Liver (tissue), 9 donors: ENCODE measurements around the gene SELENOS. TPM values are rescaled to one million over a fixed set of nuclear protein-coding genes. Genes with fewer than 3 reads are reported as not detected.

ENCODE experiments used
- DNase-seq: peaks from one replicate; pipeline ENCODE4 v3.0.0-alpha.2; 2017; ENCODE audit warnings: low spot score
- H3K27ac ChIP-seq, 2 donors: one replicate each; pipeline ENCODE4 v1.7.0; 2013; ENCODE audit warnings: inconsistent platforms in 2 of 2, low read length in 2 of 2, control low read depth in 1 of 2, low read depth in 1 of 2, mild to moderate bottlenecking in 1 of 2
- H3K27me3 ChIP-seq, 4 donors: one replicate each; pipeline versions ENCODE4 v1.6.1 to v1.7.0; 2013; ENCODE audit warnings: low read length in 3 of 4, inconsistent platforms in 1 of 4, mild to moderate bottlenecking in 1 of 4, moderate library complexity in 1 of 4; ENCODE audit not compliant: control insufficient read depth in 4 of 4, insufficient read depth in 4 of 4
- H3K36me3 ChIP-seq, 4 donors: one replicate each; pipeline versions ENCODE4 v1.6.1 to v1.7.0; 2013; ENCODE audit warnings: low read length in 3 of 4, mild to moderate bottlenecking in 3 of 4, low read depth in 1 of 4, moderate library complexity in 1 of 4; ENCODE audit not compliant: control insufficient read depth in 4 of 4, insufficient read depth in 3 of 4
- H3K4me1 ChIP-seq, 4 donors: one replicate each; pipeline versions ENCODE4 v1.6.1 to v1.7.0; 2013; ENCODE audit warnings: low read length in 3 of 4, mild to moderate bottlenecking in 3 of 4, moderate library complexity in 1 of 4; ENCODE audit not compliant: control insufficient read depth in 4 of 4, insufficient read depth in 4 of 4
- H3K4me3 ChIP-seq, 3 donors: one replicate each; pipeline versions ENCODE4 v1.6.1 to v1.7.0; 2013; ENCODE audit warnings: low read length in 3 of 3, control low read depth in 1 of 3, low read depth in 1 of 3, mild to moderate bottlenecking in 1 of 3
- H3K9ac ChIP-seq, 2 donors: one replicate each; pipeline ENCODE4 v1.7.0; 2013; ENCODE audit warnings: low read length in 2 of 2, mild to moderate bottlenecking in 2 of 2, moderate library complexity in 2 of 2, control low read depth in 1 of 2, low read depth in 1 of 2
- H3K9me3 ChIP-seq, 4 donors: one replicate each; pipeline versions ENCODE4 v1.6.1 to v1.7.0; 2013; ENCODE audit warnings: low read length in 3 of 4; ENCODE audit not compliant: control insufficient read depth in 4 of 4
- ATF3 ChIP-seq: IDR thresholded peaks from 2 replicates; pipeline ENCODE4 v1.6.1; 2016; ENCODE audit warnings: antibody characterized with exemption
- CTCF ChIP-seq: fragments of 150-350 bp; IDR thresholded peaks from 2 replicates; pipeline ENCODE4 v1.5.1; 2017; ENCODE audit warnings: improper control_type of control experiment, low read depth, low read length; ENCODE audit not compliant: missing input control
- EGR1 ChIP-seq, 2 donors: IDR thresholded peaks; 2 replicates each; pipeline ENCODE4 v1.6.1; 2016 to 2018; ENCODE audit warnings: antibody characterized with exemption in 2 of 2, low read depth in 2 of 2
- FOXA1 ChIP-seq: IDR thresholded peaks from 2 replicates; pipeline ENCODE4 v1.6.1; 2016; ENCODE audit warnings: antibody characterized with exemption
- FOXA2 ChIP-seq: IDR thresholded peaks from 2 replicates; pipeline ENCODE4 v1.6.1; 2016; ENCODE audit warnings: antibody characterized with exemption
- GABPA ChIP-seq, 2 donors: IDR thresholded peaks in 1 of 2; conservative IDR thresholded peaks in 1 of 2; 2 replicates each; pipeline ENCODE4 v1.6.1; 2016; ENCODE audit warnings: antibody characterized with exemption in 2 of 2, mild to moderate bottlenecking in 1 of 2, moderate library complexity in 1 of 2
- HNF4A ChIP-seq, 2 donors: conservative IDR thresholded peaks; 2 replicates each; pipeline ENCODE4 v1.6.1; 2016; ENCODE audit warnings: antibody characterized with exemption in 2 of 2, mild to moderate bottlenecking in 2 of 2
- HNF4G ChIP-seq: IDR thresholded peaks from 2 replicates; pipeline ENCODE4 v1.6.1; 2016; ENCODE audit warnings: antibody characterized with exemption
- JUND ChIP-seq, 2 donors: IDR thresholded peaks; 2 replicates each; pipeline ENCODE4 v1.6.1; 2016; ENCODE audit warnings: antibody characterized with exemption in 2 of 2
- MAX ChIP-seq: IDR thresholded peaks from 2 replicates; pipeline ENCODE4 v1.6.1; 2016; ENCODE audit warnings: antibody characterized with exemption
- NR2F2 ChIP-seq: IDR thresholded peaks from 2 replicates; pipeline ENCODE4 v1.6.1; 2016; ENCODE audit warnings: antibody characterized with exemption
- RAD21 ChIP-seq, 2 donors: IDR thresholded peaks; 2 replicates each; pipeline ENCODE4 v1.6.1; 2016; ENCODE audit warnings: antibody characterized with exemption in 2 of 2, mild to moderate bottlenecking in 2 of 2
- REST ChIP-seq: IDR thresholded peaks from 2 replicates; pipeline ENCODE4 v1.6.1; 2016; ENCODE audit warnings: antibody characterized with exemption, mild to moderate bottlenecking
- RXRA ChIP-seq, 2 donors: IDR thresholded peaks; 2 replicates each; pipeline ENCODE4 v1.6.1; 2017 to 2018; ENCODE audit warnings: antibody characterized with exemption in 2 of 2, mild to moderate bottlenecking in 1 of 2
- SP1 ChIP-seq: IDR thresholded peaks from 2 replicates; pipeline ENCODE4 v1.6.1; 2018; ENCODE audit warnings: antibody characterized with exemption, mild to moderate bottlenecking
- TAF1 ChIP-seq: conservative IDR thresholded peaks from 2 replicates; pipeline ENCODE4 v1.6.1; 2016; ENCODE audit warnings: antibody characterized with exemption, mild to moderate bottlenecking
- YY1 ChIP-seq: IDR thresholded peaks from 2 replicates; pipeline ENCODE4 v1.6.1; 2016; ENCODE audit warnings: antibody characterized with exemption, mild to moderate bottlenecking
- ZBTB33 ChIP-seq: IDR thresholded peaks from 2 replicates; pipeline ENCODE4 v1.6.1; 2016; ENCODE audit warnings: antibody characterized with exemption
- WGBS: extraction: QIAGEN DNeasy Blood & Tissue Kit; methylation state at CpG from one replicate; pipeline ENCODE4 v1.1.7; 2013; 5-methylcytosine and 5-hydroxymethylcytosine counted together
- polyA plus RNA-seq, 2 donors: library from polyadenylated mRNA; stranded (reverse) in 1 of 2; unstranded in 1 of 2; fragments of 200-250 nt in 1 of 2; fragments of >200 nt in 1 of 2; fragmentation: Nextera tagmentation in 1 of 2; extraction: Ambion mirVana in 1 of 2; gene quantifications; one replicate each; pipeline versions ENCODE4 v1.2.1 to v1.2.3, GENCODE V29; 2013 to 2015
- total RNA-seq, 2 donors: library from RNA; depleted of rRNA; stranded (reverse); fragments of >200 nt; gene quantifications; one replicate each; pipeline ENCODE4 v1.2.3, GENCODE V29; 2014
- donor health status: healthy.
- donor health status: healthy.
- donor health status: healthy.
- donor health status: healthy.
- donor health status: healthy.

SELENOS gene
- total and polyA plus RNA-seq, 4 donors, result 25.8 to 71.1 (median 65.8) TPM

- H3K27me3 ChIP-seq, result no peaks in the 10 kb centered on the region
- H3K4me1 ChIP-seq, result no peaks in the 10 kb centered on the region
- no peak for TF ChIP-seq EGR1 (IDR thresholded peaks at IDR 0.05; ENCODE audit: low read depth in 2 of 2)
- no peak for TF ChIP-seq NR2F2
- TF ChIP-seq ZBTB33, result no peak
- no peak for TF ChIP-seq HNF4A (conservative IDR thresholded peaks at IDR 0.05)
- TF ChIP-seq YY1, result no peak
- TF ChIP-seq HNF4G, result no peak
- TF ChIP-seq RXRA (IDR thresholded peaks at IDR 0.05), result no peak
- no peak for TF ChIP-seq ATF3
- TF ChIP-seq CTCF, result no peak
- TF ChIP-seq RAD21 (IDR thresholded peaks at IDR 0.05), result no peak
- no peak for TF ChIP-seq TAF1
- no peak for TF ChIP-seq GABPA (IDR thresholded peaks at IDR 0.05 in 1 of 2, conservative IDR thresholded peaks at IDR 0.05 in 1 of 2)
- no peak for TF ChIP-seq MAX
- TF ChIP-seq REST, result no peak
- no peak for TF ChIP-seq JUND (IDR thresholded peaks at IDR 0.05)
- TF ChIP-seq FOXA1, result no peak
- no peak for DNase-seq
- H3K27ac ChIP-seq, result no peak overlapping the region
- H3K36me3 ChIP-seq, result peaks cover 0 to 1% (median 0%) of the 10 kb centered on the region in 4 donors
- no peak overlapping the region for H3K4me3 ChIP-seq
- peaks cover 0 to 4% (median 0%) of the 10 kb centered on the region in 4 donors for H3K9me3 ChIP-seq
- H3K9ac ChIP-seq, result no peak overlapping the region
These were observed 49.0 kb downstream of the SELENOS start for GRCh38 chr15:101228313-101228712.

- H3K4me3 ChIP-seq, result no peak overlapping the region
- H3K27ac ChIP-seq, result no peak overlapping the region
- H3K36me3 ChIP-seq, result no peaks in the 10 kb centered on the region
- no peak overlapping the region for H3K9ac ChIP-seq
- H3K4me1 ChIP-seq, result no peaks in the 10 kb centered on the region
- WGBS, result 81% methylated on average over 5 of the region's 5 CpGs
- no peak for DNase-seq
- H3K27me3 ChIP-seq, result no peaks in the 10 kb centered on the region
- peaks cover 0 to 4% (median 0%) of the 10 kb centered on the region in 4 donors for H3K9me3 ChIP-seq
- TF ChIP-seq FOXA1, result no peak
- no peak for TF ChIP-seq GABPA (IDR thresholded peaks at IDR 0.05 in 1 of 2, conservative IDR thresholded peaks at IDR 0.05 in 1 of 2)
- TF ChIP-seq TAF1, result no peak
- no peak for TF ChIP-seq ATF3
- TF ChIP-seq ZBTB33, result no peak
- no peak for TF ChIP-seq EGR1 (IDR thresholded peaks at IDR 0.05; ENCODE audit: low read depth in 2 of 2)
- TF ChIP-seq CTCF, result no peak
- no peak for TF ChIP-seq NR2F2
- no peak for TF ChIP-seq SP1
- TF ChIP-seq HNF4G, result no peak
- TF ChIP-seq FOXA2, result no peak
These were observed 51.6 kb downstream of the SELENOS start for GRCh38 chr15:101225658-101226057.
